HG03196 (cell line): ENCODE measurements around the gene PLEKHA4.
A peak's percentile ranks its signal among the peaks of the same experiment; 100 is the strongest.
"Not testable (repeated sequence)": the region's sequence is repeated elsewhere in the genome, so short reads cannot be mapped to it uniquely, and the experiment has no call there.

Experiments used
- ATAC-seq: cut with Tn5 transposase; IDR thresholded peaks from one replicate; pipeline ENCODE4 v1.9.1; 2021; ENCODE audit not compliant: unreplicated experiment

The PLEKHA4 gene

DNA sequence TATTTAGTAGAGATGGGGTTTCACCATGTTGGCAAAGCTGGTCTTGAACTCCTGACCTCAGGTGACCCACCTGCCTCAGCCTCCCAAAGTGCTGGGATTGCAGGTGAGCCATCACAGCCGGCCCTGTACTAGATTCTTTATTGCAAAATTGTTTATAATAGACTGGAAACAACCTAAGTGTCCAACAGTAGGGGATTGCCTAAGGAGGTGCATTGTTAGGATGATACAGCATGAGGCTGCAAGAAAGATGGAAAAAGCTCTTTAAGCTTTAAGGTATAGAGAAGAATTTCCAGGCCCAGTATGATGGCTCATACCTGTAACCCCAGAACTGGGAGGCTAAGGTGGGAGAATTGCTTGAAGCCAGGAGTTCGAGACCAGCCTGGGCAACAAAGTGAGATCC is 65.8 kb downstream of the PLEKHA4 start:
- no peak for ATAC-seq

DNA sequence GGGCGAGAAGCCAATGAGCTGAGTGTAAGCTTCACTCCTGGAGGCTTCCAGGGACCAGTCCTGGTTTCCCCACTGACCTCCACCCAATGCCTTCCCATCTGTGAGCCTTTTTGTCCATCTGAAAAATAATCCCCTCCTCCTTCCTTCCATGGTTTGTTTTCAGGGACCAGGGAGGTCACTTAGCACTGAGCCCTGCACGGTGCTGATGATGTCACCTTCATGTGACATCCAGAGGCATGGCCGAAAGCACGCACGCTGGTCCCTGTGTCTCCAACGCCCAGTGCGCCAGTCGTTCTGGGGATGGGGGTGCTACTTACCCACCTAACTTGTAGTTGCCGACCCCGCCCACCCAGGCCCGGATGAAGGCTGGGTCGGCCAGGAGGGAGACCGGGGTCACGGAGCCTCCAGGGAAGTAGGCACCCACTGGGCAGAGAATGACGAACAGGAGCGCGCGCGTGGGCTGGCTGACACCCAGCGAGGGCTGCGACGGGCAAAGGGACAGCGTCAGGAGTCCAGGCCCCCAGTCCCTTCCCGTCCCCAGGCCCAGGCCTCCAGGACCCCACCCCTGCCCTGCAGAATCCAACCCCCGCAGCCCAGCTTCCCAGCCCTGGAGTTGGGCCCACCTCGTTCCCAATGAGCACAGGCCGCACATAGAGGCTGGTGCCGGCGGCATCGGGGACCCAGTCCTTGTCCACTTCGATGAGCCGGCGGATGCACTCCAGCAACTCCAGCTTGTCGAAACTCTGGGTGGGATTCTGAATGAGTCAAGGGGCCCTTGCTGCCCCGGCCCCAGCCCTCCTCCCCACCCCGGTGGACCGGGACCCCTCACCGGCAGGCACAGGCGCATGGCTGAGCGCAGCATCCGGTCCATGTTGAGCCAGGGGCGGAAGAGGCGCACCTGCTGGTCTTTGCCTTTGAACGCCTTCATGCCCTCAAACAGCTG is 68.8 kb downstream of the PLEKHA4 start:
- no peak for ATAC-seq

DNA sequence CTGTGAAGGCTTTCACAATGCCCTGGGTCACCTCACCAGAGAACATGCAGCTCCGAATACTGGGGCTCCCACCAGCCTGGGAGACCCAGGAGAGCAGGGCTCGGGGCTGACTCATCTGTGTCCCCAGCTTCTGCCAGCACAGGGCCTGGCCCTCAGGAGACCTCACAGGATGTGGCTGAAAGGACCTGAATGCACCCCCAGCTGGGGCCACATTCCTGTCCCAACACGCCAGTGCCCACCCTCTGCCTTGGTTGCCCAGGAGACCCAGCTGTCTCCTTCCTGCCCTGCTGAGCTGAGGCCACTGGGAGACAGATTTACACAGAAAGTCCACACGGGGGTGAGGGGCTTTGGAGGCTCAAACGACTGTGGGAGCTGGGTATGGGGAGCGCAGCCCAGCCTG is 69.5 kb downstream of the PLEKHA4 start:
- no peak for ATAC-seq

DNA sequence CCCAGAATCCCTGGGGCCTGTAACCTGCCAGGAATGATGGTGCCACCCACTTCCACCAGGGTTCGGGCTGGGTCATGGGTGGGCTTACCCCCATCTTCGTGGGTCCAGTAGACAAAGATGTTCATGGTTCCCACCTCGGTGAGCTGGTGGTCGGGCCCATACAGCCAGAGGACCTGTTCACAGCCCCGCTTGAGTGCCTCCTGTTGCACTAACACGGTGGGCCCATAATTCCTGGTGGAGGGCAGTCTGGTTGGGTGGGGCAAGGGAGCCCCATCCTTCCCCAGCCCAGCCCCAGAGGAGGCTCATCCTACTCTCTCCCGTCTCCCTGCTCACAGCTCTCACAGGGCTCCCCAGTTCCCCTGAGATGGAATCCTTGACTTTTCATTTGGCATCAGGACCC is 71.3 kb downstream of the PLEKHA4 start:
- ATAC-seq = no peak

DNA sequence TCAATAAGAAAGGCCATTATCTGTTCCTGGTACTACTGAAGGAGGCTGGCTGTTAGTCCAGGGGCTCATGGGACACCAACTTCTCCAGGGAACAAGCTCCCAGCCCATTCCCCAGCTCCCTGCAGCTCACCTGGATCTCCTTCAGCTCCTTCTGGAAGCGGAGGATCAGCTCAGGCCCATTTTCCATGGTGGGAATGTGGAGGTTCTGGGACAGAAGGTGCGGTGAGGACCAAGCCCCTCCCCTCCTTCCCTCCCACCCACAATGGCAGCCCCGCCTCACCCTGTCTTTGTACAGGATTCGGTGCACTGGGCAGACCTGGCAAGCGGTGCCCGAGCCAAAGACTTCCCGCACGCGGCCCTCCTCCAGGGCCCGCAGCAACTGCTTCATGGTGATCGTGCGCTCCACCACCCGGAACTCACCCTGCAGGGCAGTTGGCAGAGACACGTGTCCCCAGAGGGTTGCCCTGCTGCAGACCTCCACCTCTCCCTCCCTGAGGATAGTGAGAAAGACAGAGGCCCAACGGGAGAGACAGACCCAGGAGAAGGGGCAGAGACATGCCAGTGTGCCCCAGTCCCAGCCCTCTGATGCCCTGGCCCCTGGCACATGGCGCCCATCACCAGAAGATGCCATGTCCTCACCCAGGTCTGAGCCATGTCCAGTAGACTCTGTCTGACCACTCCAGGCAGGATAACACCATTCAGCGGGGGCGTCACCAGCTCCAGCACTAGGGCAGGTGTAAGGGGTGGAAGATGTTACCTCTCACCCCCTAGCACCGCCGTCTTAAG is 71.9 kb downstream of the PLEKHA4 start:
- ATAC-seq = no peak

DNA sequence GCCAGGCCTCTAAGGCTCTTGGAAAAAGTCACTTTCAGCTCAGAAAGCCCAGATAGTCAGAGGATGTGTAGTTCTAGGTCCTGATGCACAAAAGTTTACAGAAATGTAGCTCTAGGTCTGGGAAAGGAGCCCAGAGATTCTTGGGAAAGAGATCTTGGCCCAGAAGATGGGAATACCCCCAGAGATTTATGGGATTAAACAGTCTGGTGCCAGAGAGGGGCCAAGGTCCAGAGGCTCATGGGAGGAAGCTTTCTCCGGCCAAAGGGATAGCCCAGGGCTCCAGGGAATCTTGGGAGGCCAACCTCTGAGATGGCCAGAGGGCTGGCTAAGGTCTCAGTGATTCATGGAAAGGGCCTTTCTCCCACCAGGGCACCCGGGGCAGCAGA is 72.7 kb downstream of the PLEKHA4 start:
- no peak for ATAC-seq

DNA sequence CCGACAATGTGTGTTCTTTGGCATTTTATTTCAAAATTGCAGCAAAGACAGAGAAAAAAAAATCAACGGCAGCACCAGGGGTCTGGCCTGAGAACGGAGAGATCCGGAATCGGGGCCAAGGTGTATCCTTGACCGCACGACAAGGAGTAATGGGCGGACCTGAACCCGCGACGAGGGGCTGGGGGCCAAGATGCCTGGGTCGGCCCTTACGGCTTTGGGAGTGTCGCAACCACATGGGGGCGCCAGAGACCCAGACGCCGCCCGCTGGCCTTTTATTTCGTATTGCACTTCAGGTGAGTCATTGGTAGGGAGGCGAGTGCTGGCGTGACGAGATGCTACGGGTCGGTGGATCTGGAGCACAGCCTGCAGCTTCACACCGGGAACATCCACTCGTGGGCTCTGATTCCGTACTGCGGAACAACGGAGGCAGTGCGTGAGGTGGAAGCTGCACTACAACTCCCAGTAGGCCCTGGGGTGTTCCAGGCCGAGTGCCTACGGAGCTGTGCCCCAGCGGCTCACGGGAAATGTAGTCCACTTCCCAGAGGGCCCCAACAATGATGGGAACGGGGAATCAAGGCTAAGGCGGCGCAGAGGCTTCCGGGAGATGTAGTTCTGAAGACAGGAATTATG is 73.2 kb downstream of the PLEKHA4 start:
- peak; percentile 65 for ATAC-seq

DNA sequence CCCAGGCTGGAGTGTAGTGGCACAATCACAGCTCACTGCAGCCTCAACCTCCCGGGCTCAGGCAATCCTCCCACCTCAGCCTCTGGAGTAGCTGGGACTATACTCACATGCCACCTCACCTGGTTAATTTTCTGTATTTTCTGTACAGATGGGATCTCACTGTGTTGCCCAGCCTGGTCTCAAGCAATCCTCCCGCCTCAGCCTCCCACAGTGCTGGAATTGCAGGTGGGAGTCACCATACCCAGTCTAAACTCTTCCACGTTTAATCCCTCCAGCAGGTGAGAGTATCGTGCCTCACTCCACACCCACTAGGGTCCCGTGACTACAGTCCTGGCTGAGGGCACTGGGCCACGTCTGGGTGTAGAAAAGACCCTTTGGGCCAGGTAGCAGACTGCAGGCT is 74.1 kb downstream of the PLEKHA4 start:
- ATAC-seq = no peak

DNA sequence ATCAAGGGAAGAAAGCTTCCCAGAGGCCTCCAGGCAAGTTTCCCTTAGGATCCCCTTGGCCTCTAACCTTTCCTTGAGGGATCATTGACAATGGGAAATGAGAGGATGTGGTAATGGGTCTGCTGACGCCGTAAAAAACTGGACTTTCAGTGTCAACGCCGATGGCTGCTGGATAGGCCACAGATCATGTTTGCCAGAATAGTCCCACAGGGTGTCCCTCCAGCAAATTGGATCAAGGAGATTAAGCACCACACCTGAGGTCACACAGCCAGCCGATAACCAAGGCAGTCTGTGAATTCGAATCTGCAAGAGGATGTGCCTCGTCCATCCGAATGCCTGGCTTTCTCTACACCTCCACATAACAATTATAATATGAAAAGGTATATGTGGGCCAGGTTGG is 75.1 kb downstream of the PLEKHA4 start:
- ATAC-seq = no peak

DNA sequence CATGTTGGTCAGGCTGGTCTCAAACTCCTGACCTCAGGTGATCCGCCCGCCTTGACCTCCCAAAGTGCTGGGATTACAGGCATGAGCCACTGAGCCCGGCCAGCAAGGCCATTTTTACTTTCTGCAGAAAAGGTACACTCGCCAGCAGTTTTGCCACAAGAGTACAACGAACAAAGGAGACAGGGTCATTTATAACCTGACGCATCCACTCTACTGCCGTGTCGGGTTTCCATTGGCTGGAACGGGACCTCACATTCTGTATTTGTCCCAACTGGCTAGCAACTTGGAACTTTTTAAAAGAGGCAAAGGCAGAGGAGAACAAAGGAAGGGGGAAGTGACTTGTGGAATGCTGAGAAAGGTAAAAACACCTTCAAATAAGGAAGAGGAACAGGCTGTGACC is 81.1 kb downstream of the PLEKHA4 start:
- not testable (repeated sequence) for ATAC-seq
